Measurements from ENCODE around the gene MVB12A. TPM values are rescaled to one million over a fixed set of nuclear protein-coding genes. Genes with fewer than 3 reads are reported as not detected.

The MVB12A gene
- total RNA-seq, 1 experiment from 2014 or later: 82.5 TPM

DNA sequence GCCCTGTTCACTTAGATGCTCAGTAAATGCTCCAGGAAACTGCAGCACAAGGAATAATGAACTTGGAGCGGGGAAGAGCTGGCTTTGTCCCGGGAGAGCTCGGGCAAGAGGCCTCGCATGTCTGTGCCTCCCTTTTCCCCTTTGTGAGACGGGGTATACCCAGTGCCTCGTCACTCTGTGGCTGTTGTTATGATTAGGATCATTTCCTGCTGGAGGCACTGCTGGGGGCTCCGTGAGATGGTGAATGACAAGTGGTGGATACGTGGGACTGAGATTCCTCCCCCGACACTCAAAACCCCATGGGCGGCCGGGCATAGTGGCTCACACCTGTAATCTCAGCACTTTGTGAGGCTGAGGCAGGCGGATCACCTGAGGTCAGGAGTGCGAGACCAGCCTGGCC, 41.6 kb upstream of the MVB12A start:
- no peak overlapping the region for H3K9ac ChIP-seq (ENCODE audit: low read length)
- BruUV-seq (replicated peaks): no TSS peak
- no peaks in the 10 kb centered on the region for H3K79me2 ChIP-seq (ENCODE audit: low read length)

DNA sequence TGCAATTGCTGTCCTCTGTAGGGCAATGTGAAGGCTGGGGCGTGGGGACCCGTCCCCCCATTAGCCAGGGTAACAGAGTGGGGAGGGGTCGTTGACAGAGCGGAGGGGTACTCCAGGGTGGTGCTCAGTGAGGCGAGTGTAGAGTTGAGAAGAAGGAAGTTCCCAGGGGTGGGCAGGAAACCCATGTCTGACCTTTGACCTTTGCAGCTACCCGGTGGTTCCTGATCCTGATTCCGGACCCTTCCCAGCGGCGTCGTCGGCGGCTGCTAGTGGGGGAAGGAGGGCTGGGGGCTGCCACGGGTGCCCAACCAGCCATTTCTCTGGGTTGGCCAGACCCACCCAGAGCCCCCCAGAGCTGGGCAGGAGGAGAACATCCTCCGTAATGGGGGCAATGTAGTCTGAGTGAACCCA, 40.6 kb upstream of the MVB12A start:
- CTCF ChIA-PET: no interaction called here
- POLR2A ChIA-PET (ENCODE audit: unreplicated experiment): no interaction called here

More for the DNA sequence above, 41.6 kb upstream of the MVB12A start:
- no peaks in the 10 kb centered on the region for H3F3A ChIP-seq (ENCODE audit: low read length, unreplicated experiment)
- no peaks in the 10 kb centered on the region for H3K9me2 ChIP-seq (replicated peaks; ENCODE audit: low read length)
- ATAC-seq: no peak
- no peaks in the 10 kb centered on the region for H3K4me1 ChIP-seq (ENCODE audit: insufficient read depth, low read length)
- POLR2A ChIA-PET (ENCODE audit: unreplicated experiment): no interaction called here
- H3K27ac ChIP-seq (ENCODE audit: low read length): no peak overlapping the region
- TF ChIP-seq EZH2phosphoT487 (IDR thresholded peaks at IDR 0.05; ENCODE audit: borderline replicate concordance, low read length): no peak
- no peak for TF ChIP-seq EZH2 (IDR thresholded peaks at IDR 0.05; ENCODE audit: low read length, unreplicated experiment)
- TF ChIP-seq, protein P1, sequence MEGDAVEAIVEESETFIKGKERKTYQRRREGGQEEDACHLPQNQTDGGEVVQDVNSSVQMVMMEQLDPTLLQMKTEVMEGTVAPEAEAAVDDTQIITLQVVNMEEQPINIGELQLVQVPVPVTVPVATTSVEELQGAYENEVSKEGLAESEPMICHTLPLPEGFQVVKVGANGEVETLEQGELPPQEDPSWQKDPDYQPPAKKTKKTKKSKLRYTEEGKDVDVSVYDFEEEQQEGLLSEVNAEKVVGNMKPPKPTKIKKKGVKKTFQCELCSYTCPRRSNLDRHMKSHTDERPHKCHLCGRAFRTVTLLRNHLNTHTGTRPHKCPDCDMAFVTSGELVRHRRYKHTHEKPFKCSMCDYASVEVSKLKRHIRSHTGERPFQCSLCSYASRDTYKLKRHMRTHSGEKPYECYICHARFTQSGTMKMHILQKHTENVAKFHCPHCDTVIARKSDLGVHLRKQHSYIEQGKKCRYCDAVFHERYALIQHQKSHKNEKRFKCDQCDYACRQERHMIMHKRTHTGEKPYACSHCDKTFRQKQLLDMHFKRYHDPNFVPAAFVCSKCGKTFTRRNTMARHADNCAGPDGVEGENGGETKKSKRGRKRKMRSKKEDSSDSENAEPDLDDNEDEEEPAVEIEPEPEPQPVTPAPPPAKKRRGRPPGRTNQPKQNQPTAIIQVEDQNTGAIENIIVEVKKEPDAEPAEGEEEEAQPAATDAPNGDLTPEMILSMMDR (conservative IDR thresholded peaks at IDR 0.05; ENCODE audit: low read depth, low read length): no peak
- no peaks in the 10 kb centered on the region for H3K9me3 ChIP-seq (ENCODE audit: low read length)
- no peaks in the 10 kb centered on the region for H4K20me1 ChIP-seq (ENCODE audit: low read length)
- H3K36me3 ChIP-seq (ENCODE audit: low read depth, low read length): no peaks in the 10 kb centered on the region
- CTCF ChIA-PET: no interaction called here
- H3K27me3 ChIP-seq (ENCODE audit: low read length): no peaks in the 10 kb centered on the region
- H3K4me3 ChIP-seq (ENCODE audit: low read length): no peak overlapping the region
- intact Hi-C loops (cut with micrococcal nuclease): no loop called here
- no peak overlapping the region for H2AFZ ChIP-seq (ENCODE audit: low read length)
- no peak for DNase-seq
- no peak overlapping the region for H3K4me2 ChIP-seq (ENCODE audit: low read length)

GRCh38 chr19:17380426-17381138, 39.3 kb upstream of the MVB12A start:
- ChIA-PET CTCF (no interaction called here), POLR2A (ENCODE audit: unreplicated experiment) (no interaction called here)
- no peak overlapping the region for H3K27ac ChIP-seq (ENCODE audit: low read length)
- H3K27me3 ChIP-seq (ENCODE audit: low read length): no peaks in the 10 kb centered on the region
- DNase-seq: no peak
- no peaks in the 10 kb centered on the region for H3K9me3 ChIP-seq (ENCODE audit: low read length)
- no peaks in the 10 kb centered on the region for H4K20me1 ChIP-seq (ENCODE audit: low read length)
- H3K9me2 ChIP-seq (replicated peaks; ENCODE audit: low read length): no peaks in the 10 kb centered on the region
- H3K79me2 ChIP-seq (ENCODE audit: low read length): no peaks in the 10 kb centered on the region
- BruUV-seq (replicated peaks): no TSS peak
- H3K4me3 ChIP-seq (ENCODE audit: low read length): no peak overlapping the region
- no peak for TF ChIP-seq EZH2 (IDR thresholded peaks at IDR 0.05; ENCODE audit: low read length, unreplicated experiment)
- TF ChIP-seq EZH2phosphoT487 (IDR thresholded peaks at IDR 0.05; ENCODE audit: borderline replicate concordance, low read length): no peak
- TF ChIP-seq, protein P1 (conservative IDR thresholded peaks at IDR 0.05; ENCODE audit: low read depth, low read length): no peak
- no peak for ATAC-seq
- intact Hi-C loops (cut with micrococcal nuclease): loop anchor here (10.0 kb wide), 1 partner anchor 86 kb away; no protein-coding TSS in a partner anchor
- no peak overlapping the region for H2AFZ ChIP-seq (ENCODE audit: low read length)
- no peaks in the 10 kb centered on the region for H3K4me1 ChIP-seq (ENCODE audit: insufficient read depth, low read length)
- no peaks in the 10 kb centered on the region for H3F3A ChIP-seq (ENCODE audit: low read length, unreplicated experiment)
- H3K4me2 ChIP-seq (ENCODE audit: low read length): no peak overlapping the region
- no peak overlapping the region for H3K9ac ChIP-seq (ENCODE audit: low read length)
- no peaks in the 10 kb centered on the region for H3K36me3 ChIP-seq (ENCODE audit: low read depth, low read length)

More for the DNA sequence above, 40.6 kb upstream of the MVB12A start:
- ATAC-seq (no peak), DNase-seq (no peak)
- Histone ChIP-seq H4K20me1 (ENCODE audit: low read length) (no peaks in the 10 kb centered on the region), H2AFZ (ENCODE audit: low read length) (no peak overlapping the region), H3K36me3 (ENCODE audit: low read depth, low read length) (no peaks in the 10 kb centered on the region), H3K27ac (ENCODE audit: low read length) (no peak overlapping the region), H3K79me2 (ENCODE audit: low read length) (no peaks in the 10 kb centered on the region), H3K9me2 (replicated peaks; ENCODE audit: low read length) (no peaks in the 10 kb centered on the region), H3K4me1 (ENCODE audit: insufficient read depth, low read length) (no peaks in the 10 kb centered on the region), H3K9me3 (ENCODE audit: low read length) (no peaks in the 10 kb centered on the region), H3K4me2 (ENCODE audit: low read length) (no peak overlapping the region), H3K4me3 (ENCODE audit: low read length) (no peak overlapping the region), H3K9ac (ENCODE audit: low read length) (no peak overlapping the region), H3K27me3 (ENCODE audit: low read length) (no peaks in the 10 kb centered on the region), H3F3A (ENCODE audit: low read length, unreplicated experiment) (no peaks in the 10 kb centered on the region)
- no TSS peak for BruUV-seq (replicated peaks)
- intact Hi-C loops (cut with micrococcal nuclease): no loop called here
- no peak for TF ChIP-seq EZH2 (IDR thresholded peaks at IDR 0.05; ENCODE audit: low read length, unreplicated experiment)
- TF ChIP-seq EZH2phosphoT487 (IDR thresholded peaks at IDR 0.05; ENCODE audit: borderline replicate concordance, low read length): no peak
- TF ChIP-seq, protein P1 (conservative IDR thresholded peaks at IDR 0.05; ENCODE audit: low read depth, low read length): no peak
